ENCODE results near the gene OR5K1.
A peak's percentile ranks its signal among the peaks of the same experiment; 100 is the strongest.

Gene OR5K1

DNA sequence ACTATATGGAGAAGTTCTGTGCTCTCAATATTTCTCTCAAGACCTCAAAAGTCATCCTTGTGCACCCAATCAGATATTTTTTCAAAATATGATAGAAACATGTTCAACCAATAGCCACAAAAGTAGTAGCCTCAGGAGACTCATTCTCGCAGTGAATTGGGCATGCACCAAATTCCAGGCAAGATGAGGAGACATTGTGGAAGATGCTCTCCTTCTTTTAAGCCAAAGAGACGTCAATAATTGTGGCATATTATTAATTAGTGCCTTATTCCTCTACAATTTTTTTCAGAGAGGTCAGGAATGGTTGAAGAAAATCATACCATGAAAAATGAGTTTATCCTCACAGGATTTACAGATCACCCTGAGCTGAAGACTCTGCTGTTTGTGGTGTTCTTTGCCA, 34.4 kb downstream of the OR5K1 start, which contains the start of gene OR5K2:
Gene OR5K2, plus strand, starts transcription at position 301 of the 400 bp plus-strand sequence. Its CDS starts 0 bp downstream, at position 301.
- TF ChIP-seq, protein P1, sequence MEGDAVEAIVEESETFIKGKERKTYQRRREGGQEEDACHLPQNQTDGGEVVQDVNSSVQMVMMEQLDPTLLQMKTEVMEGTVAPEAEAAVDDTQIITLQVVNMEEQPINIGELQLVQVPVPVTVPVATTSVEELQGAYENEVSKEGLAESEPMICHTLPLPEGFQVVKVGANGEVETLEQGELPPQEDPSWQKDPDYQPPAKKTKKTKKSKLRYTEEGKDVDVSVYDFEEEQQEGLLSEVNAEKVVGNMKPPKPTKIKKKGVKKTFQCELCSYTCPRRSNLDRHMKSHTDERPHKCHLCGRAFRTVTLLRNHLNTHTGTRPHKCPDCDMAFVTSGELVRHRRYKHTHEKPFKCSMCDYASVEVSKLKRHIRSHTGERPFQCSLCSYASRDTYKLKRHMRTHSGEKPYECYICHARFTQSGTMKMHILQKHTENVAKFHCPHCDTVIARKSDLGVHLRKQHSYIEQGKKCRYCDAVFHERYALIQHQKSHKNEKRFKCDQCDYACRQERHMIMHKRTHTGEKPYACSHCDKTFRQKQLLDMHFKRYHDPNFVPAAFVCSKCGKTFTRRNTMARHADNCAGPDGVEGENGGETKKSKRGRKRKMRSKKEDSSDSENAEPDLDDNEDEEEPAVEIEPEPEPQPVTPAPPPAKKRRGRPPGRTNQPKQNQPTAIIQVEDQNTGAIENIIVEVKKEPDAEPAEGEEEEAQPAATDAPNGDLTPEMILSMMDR (conservative IDR thresholded peaks at IDR 0.05; ENCODE audit: low read depth, low read length) = no peak
- no peak for DNase-seq (ENCODE audit: low read depth)
- no peak within 1 kb of the TSS for H3K4me3 ChIP-seq (ENCODE audit: low read depth, low read length)

DNA sequence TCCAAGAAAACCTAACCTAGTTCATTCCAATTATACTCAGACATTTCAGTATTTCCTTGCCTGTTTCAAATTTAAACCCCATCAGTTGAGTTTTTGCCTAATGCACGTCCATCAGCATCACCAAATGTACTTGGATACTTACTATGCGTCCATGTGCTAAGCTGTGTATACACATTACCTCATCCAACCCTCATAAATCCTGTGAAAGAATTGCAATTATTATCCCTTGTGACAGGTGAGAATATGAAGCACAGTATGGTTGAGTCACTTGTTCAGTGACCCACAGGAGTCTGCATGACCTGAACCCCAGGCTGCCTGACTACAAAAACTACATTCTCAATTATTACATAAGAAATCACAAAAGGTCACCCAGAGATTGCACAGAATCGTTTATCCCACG, 37.0 kb downstream of the OR5K1 start:
- H3K4me3 ChIP-seq (ENCODE audit: low read depth, low read length) = no peak overlapping the region
- no peak for DNase-seq (ENCODE audit: low read depth)
- TF ChIP-seq, protein P1 (conservative IDR thresholded peaks at IDR 0.05; ENCODE audit: low read depth, low read length) = no peak

DNA sequence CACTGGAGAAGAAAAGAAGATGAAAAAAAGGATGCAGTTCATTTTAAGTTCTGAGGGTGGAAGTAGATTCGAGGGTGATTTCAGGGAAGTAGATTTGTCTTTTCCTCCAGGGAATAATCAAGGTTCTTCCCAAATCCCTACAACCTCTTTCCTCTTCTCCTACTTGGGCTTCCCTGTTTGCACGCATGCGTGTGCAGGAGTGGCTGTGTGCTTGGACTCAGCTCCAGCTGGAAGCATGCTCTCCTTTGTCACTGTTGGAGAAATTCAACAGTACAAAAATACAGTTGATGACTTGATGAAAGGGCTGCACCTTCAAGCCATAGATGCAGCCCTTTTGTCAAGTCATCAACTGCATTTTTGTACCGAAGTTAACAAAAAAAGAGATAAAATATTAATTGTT, 38.3 kb downstream of the OR5K1 start:
- TF ChIP-seq, protein P1 (conservative IDR thresholded peaks at IDR 0.05; ENCODE audit: low read depth, low read length) = no peak
- no peak for DNase-seq (ENCODE audit: low read depth)
- no peak overlapping the region for H3K4me3 ChIP-seq (ENCODE audit: low read depth, low read length)

DNA sequence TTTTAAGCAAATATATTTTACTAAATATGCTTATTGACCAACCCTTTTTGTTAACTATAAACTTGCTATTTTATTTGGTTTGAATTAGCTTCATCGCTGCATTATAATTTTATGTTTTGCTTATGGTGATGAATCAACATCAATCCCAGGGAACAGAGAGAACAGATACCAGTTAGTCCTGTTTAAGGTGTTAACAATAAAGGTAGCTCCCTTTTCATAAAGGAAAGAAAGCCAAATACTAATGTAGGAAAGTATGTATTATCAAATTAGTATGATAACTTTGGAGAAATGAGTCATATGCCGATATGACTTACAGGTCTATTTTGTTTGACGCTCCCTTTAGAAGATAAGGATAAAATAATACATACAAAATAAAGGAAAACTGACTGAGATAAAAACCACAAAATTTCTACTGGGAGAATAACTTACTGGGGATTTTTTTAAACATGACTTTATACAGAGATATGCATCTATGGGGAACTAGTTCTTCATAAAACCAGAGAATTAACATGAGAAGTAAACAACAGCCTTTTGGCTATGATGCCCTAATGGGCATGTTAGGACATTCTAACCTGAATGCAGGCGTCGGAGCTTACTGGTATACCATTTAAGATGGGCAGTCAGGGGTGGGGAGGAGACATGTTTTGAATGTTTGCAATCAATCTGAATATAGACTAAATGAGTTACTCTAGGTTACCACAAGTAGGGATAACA, 39.0 kb downstream of the OR5K1 start:
- no peak overlapping the region for H3K4me3 ChIP-seq (ENCODE audit: low read depth, low read length)
- TF ChIP-seq, protein P1 (conservative IDR thresholded peaks at IDR 0.05; ENCODE audit: low read depth, low read length) = no peak
- DNase-seq (ENCODE audit: low read depth) = no peak

DNA sequence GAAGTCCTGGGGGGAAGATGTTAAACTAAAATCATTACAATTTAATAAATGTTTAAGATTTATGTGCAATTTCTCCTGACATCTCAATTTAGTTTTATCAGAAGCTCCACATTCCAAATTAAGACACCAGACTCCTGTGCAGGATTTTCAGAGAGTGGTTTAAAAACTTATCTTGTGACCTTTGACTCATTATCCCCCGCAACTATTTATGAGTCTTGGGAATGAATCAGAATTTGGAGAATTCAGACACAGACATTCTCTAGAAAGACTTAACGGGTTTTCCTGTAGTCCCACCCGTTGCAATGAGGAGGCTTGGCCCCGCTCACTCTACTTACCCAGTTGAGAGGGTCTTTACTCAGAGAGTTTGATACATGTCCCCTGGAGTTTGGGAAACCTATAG, 41.5 kb downstream of the OR5K1 start:
- TF ChIP-seq, protein P1 (conservative IDR thresholded peaks at IDR 0.05; ENCODE audit: low read depth, low read length) = no peak

DNA sequence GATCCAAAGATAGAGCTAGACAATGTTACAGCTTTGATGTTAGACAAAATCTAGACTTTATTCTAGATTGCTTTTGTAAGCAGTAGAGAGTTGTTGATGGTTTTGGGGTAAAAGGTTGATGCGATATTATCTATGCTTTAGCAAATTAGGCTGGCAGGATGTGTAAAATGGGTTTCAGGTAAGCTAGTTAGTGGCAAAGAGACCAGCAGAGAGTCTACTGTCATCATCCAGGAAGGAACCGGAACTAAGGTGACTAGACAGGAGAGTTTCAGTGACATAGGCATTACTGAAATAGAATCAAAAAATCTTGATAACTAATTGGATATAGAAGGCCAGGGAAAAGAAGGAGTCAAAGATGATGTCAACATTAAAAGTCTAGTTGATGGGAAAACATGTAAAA, 45.6 kb downstream of the OR5K1 start:
- no peak overlapping the region for H3K4me3 ChIP-seq (ENCODE audit: low read depth, low read length)
- TF ChIP-seq, protein P1 (conservative IDR thresholded peaks at IDR 0.05; ENCODE audit: low read depth, low read length) = no peak
- DNase-seq (ENCODE audit: low read depth) = no peak

More for the DNA sequence above, 41.5 kb downstream of the OR5K1 start:
- peak; percentile 3 for DNase-seq (ENCODE audit: low read depth)
- H3K4me3 ChIP-seq (ENCODE audit: low read depth, low read length) = no peak overlapping the region

DNA sequence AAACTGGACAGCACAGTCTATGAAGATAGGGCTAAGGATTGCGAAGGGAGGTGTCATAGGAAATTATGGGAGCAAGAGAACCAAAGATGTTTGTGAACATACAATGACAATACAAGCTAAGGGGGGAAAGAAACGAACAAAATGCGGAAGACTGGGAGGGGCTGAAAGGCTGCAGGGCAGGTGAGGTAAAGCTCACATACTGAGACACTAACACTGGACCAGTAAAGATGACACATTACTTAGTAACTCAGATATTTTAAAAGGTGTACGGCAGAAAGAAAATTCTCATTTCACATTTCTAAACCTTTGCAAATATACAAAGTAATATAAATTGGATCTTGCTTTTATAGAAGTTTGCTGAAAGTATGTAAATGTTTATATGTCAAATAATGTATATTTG, 49.6 kb downstream of the OR5K1 start:
- no peak overlapping the region for H3K4me3 ChIP-seq (ENCODE audit: low read depth, low read length)
- TF ChIP-seq, protein P1 (conservative IDR thresholded peaks at IDR 0.05; ENCODE audit: low read depth, low read length) = no peak
- no peak for DNase-seq (ENCODE audit: low read depth)
